Lung microvascular endothelial cell (primary cell): ENCODE results near the gene PDILT. TPM values are rescaled to one million over a fixed set of nuclear protein-coding genes. Genes with fewer than 3 reads are reported as not detected.
"Not testable (repeated sequence)": the region's sequence is repeated elsewhere in the genome, so short reads cannot be mapped to it uniquely, and the experiment has no call there.

Experiments used
- DNase-seq, 2 donors: peaks; one replicate each; pipeline versions ENCODE4 v3.0.0 to v3.0.0-alpha.2; 2010; ENCODE audit warnings: low read depth in 2 of 2
- total RNA-seq: library from RNA; depleted of rRNA; stranded (reverse); fragments of >200 nt; gene quantifications from 2 replicates; pipeline ENCODE4 v1.2.1, GENCODE V29; 2014

PDILT gene
- not detected in 2 replicates for total RNA-seq

GRCh38 chr16:20404637-20405036 lies at the start of gene PDILT:
Gene PDILT (minus strand): TSS chr16:20404737. CDS start chr16:20399300, 5,437 bp downstream.
- no peak for DNase-seq

DNA sequence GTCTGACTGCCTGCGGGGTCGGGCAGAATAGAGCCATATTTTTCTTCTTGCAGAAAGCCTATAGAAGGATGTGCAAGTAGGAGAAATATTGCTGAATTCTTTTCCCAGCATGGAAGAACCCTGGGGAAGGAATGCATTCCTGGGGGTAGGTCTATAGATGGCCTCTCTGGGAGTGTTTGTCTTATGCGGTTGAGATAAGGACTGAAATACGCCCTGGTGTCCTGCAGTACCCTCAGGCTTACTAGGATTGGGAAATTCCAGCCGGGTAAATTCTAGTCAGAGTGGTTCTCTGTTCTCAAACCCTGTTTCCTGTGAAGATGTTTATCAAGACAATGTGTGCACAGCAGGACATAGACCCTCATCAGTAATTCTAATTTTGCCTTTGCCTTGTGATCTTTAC lies 49.1 kb upstream of the PDILT start:
- not testable (repeated sequence) for DNase-seq

DNA sequence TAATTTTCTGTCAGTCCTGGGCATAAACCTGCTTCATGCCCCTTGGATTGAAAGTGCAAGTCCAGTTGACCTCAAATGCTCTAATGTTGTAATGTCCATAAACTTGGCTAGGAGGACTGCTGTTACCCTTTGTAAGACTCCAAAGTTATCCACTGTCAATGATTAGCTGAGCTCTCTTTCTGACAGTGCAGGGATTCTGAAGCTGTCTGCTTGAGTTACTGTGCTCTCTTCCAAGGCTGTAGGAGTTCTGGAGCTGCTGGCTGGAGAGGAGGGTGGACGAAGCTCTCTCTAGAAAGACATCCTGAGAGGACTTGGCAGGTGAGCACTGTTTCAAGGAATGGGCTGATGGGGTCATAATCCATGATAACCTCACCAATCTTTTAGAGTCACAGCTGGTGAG lies 46.8 kb upstream of the PDILT start, which contains the start of gene ACSM2A:
TSS of gene ACSM2A (plus strand) at position 158 of the 400 bp plus-strand sequence. CDS start 8,594 bp downstream, outside the sequence.
- not testable (repeated sequence) for DNase-seq

DNA sequence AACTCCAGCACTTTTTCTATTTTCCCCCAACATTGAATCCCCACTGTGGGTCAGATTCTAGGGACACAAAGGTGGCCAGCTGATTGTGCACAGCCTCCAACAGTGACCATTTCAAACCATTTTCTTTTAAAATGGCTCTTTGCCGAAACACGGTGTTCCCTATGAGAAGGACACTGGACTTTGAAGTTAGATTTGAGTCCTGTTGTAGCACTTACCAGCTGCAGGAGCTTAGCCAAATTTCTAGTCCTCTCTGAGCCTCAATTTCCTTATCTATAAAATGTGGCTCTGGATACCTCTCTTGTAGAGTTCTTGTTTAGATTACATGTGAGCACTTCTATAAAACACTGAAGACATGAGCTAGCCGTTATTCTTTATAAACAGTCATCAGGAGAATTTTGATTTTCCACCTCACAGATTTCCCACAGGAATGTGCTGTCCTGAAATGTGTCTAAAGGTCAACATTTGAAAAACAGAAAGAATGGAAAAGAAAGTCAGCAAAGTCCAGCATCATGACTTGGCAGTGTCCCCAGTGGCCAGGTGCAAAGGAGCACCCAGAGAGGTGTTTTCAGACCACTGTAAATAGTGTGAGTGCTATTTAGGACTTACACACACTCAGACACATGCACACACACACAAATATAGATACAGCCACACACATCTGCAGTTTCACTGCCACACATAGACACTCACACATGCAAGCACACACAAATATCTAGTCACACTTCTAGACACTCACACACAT lies 42.3 kb upstream of the PDILT start:
- not testable (repeated sequence) for DNase-seq

GRCh38 chr16:20441859-20442258 lies 37.3 kb upstream of the PDILT start:
- DNase-seq = not testable (repeated sequence)

- DNase-seq = no peak
These were observed 36.7 kb upstream of the PDILT start for GRCh38 chr16:20441191-20441590.

- not testable (repeated sequence) for DNase-seq
These were observed 36.2 kb upstream of the PDILT start for GRCh38 chr16:20440731-20441130.

DNA sequence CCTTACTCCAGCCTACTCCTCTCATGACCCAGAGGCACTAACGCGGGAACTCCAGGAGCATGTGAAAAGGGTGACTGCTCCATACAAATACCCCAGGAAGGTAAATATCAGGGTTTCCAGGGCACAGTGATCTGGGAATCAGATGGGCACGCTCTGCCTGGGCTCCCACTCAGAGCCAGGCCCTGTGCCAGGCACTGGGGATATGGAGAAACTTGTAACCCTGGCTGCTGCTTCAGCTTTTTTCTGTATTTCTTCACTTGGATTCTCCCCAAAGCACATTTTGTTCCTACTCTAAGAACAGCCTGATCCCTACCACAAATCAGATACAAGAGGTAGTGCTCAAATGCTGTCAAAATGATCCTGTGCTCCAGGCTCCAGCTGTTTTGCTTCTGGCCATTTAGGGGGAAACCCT lies 35.3 kb upstream of the PDILT start:
- peak in 1 of 2 donors; percentile 2 for DNase-seq

GRCh38 chr16:20438950-20439349 lies 34.4 kb upstream of the PDILT start:
- DNase-seq = not testable (repeated sequence)

- DNase-seq = no peak
These were observed 26.4 kb upstream of the PDILT start for GRCh38 chr16:20430948-20431347.

- not testable (repeated sequence) for DNase-seq
These were observed 25.9 kb upstream of the PDILT start for GRCh38 chr16:20430480-20430879.

- DNase-seq = not testable (repeated sequence)
These were observed 25.0 kb upstream of the PDILT start for GRCh38 chr16:20429499-20429898.

DNA sequence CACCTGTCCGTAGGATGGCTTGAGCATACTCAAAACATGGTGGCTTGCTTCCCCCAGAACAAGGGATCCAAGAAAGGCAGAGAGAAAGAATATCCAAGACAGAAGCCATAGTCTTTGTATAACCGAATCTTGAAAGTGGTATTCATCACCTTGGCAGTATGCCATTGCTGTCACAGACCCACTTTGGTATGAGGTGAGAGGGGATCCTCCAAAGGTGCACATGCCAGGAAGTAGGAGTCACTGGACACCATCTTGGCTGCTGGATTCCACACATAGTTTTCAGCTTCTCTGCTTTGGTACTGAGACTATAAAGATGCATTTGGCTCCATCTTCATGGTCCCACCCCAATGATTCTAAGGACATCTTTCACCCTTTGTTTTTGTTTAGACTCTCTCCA lies 22.9 kb upstream of the PDILT start:
- not testable (repeated sequence) for DNase-seq

DNA sequence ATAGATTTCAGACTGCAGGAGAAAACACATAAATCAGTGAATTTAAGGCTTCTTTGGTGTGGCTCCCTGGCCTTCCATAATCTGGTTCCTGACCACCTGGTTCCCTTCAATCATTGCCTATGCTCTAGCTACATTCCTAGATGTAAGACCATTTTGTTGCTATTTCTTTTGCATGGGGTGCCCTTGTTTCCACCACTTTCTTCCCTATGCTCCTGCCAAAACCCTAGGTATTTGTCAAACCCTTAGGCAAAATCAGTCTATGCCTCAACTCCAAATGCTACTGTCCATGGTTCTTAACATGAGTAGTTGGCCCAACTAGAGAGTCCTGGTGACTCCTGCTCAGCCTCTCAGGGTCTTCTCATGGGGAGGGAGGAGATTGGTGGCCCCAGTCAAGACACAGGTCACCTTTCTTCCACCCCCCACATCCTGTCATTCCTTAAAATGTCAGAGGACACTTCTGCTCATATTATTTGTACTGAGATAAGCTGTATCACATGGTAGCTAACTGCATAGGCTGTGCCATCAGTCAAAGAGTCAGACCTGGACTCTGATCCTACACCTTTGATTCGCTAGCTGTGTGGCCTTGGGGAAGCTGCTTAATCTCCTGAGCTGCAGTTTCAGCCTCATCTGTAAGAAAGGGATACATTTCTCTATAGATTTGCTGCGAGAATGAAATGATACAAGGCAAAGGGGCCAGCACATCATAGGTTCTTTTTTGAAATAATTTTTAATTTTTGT lies 19.8 kb upstream of the PDILT start:
- no peak for DNase-seq

GRCh38 chr16:20423772-20424128 lies 19.2 kb upstream of the PDILT start:
- not testable (repeated sequence) for DNase-seq

GRCh38 chr16:20421748-20422147 lies 17.2 kb upstream of the PDILT start:
- not testable (repeated sequence) for DNase-seq

DNA sequence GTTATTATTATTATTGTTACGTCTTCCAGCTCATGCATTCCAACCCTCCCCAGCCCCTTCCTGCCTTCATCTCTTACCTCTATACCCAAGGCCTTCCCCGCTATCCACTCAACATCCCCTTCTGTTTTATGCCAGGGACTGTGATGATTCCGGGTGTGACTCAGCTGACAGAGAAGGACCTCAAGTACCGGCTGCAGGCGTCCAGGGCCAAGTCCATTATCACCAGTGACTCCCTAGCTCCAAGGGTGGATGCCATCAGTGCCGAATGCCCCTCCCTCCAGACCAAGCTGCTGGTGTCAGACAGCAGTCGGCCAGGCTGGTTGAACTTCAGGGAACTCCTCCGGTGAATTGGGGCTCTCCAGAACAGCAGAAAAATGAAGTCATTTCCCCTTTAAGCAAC lies 14.6 kb upstream of the PDILT start:
- not testable (repeated sequence) for DNase-seq

DNA sequence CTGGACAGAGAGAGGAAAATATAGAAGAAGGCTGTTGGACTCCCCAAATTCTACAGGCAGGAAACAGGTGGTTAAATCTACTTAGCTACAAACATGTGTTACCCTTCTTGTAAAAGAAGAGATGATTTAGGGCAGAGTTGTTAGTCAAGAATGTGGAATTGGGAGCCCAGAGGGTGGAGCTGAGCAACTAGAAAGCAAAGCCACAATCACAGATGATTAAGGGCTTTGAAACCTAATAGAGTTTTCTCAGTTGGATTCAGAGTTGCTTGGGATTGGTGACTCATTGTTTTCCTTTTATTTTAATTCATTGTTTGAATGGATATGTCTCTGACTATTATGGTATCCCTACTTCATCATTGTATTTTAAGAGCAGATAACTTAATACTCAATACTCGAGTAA lies 11.0 kb upstream of the PDILT start:
- DNase-seq = no peak

DNA sequence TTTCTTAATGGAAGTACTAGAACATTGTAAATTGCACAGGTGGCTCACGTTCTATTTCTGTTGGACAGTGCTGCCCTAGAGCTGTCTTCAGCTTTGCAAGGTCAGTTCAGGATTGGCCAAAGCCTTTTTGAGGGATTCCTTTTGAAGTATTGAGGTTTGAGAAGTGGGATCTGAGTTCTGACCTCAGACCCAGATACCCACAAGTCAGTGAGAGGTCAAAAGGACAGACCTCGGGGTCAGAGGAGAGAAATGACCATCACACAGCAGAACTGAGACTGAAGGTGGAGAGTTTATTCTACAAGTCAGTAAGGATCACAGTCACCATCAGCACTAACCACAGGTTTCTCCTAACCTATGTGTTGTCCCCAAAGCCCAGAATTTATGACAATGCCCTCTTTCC lies 6.5 kb upstream of the PDILT start:
- DNase-seq = no peak

DNA sequence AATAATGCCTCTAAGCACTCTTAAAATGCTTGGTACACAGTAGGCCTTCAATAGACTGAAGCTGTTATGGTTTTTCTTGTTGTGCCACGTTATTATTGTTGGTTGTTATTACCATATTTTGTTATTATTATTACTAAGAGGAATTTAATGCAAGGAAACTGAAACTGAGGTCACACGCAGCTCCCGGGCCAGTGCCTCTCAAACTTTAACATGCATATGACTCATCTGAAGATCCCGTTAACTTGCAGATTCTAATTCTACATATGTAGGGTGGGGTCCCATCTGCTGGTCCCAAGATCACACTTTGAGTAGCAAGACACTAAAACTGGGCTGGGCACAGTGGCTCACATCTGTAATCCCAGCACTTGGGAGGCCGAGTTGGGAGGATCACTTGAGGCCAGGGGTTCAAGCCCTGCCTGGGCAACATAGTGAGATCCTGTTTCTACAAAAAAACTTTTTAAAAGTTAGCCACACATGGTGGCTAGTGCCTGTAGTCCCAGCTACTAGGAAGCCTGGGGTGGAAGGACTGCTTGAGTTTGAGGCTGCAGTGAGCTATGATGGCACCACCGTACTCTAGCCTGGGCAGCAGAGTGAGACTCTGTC lies 5.7 kb upstream of the PDILT start:
- peak in 1 of 2 donors; percentile 32 for DNase-seq

DNA sequence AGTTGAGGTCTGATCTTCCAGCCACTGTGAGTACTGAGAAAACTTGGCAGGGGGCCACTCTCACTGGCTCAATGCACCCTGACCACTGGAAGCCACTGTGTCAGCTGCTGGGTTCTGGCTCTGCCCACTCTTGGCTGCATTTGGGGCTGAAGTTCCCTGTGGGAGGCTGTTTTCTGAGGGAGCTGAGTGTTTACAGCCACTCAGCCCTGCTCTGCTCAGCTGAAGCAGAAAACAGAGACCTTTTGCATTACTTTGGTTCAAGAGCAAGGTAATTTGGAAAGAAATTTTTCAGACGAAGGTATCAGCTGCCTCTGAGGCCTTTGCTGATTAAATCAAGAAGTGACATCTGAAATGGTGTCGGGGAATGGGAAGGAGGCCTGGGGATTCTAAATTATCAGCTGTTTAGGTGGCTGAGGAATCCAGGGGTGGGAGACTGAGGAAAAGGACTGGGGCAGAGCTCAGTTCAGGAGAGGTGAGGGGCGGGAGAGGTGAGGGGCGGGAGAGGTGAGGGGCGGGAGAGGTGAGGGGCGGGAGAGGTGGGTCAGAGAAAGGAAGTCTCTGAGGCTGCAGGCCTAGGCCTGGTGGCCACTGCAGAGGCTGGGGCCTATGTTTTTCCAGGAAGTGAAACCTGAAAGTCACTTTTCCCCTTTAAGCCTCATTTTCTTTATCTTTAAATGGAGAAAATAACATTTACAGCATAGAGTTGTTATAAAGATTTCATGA lies 5.0 kb upstream of the PDILT start, which contains the start of gene ACSM5:
TSS of gene ACSM5 (plus strand) at position 137 of the 723 bp plus-strand sequence. CDS start 1,951 bp downstream, outside the sequence.
- DNase-seq = peak in 1 of 2 donors; percentile 49
